Activated CD8-positive, alpha-beta memory T cell treated with anti-CD3 and anti-CD28 coated beads, Interleukin-2, amount 50 U/mL, for 1 hour (primary cell): ENCODE data around the gene HIVEP1.

Experiments used
- DNase-seq: peaks from one replicate; pipeline ENCODE4 v3.0.0-alpha.2; 2020; ENCODE audit errors: extremely low read depth

Gene HIVEP1

DNA sequence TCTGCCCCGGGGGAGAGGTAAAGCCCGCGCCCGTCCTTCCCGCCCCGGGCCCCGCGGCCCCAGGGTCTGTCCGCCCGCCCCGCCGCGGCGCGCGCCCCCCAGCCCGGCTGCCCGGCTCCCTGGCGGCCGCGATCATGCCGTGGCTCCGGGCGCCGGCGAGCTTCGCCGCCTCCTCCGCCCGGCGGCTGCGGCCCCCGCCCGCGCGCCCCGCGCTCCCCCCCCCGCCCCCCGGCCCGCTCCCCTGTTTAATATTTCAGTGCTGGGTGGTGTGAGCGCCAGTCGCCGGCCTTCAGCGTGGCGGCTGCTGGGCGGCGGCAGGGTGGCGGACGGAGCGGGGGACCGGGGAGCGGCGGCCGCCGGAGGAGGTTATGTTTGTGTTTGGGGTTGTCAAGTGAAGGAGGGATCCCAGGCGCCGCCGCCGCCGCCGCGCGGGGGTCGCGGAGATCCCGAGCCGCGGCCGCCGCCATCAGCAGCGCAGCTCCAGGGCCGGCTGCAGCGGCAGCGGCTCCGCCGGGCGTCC, at the start of gene HIVEP1:
TSS of gene HIVEP1 (plus strand) at position 275 of the 520 bp plus-strand sequence. CDS start 3,317 bp downstream, outside the sequence.
- no peak for DNase-seq

DNA sequence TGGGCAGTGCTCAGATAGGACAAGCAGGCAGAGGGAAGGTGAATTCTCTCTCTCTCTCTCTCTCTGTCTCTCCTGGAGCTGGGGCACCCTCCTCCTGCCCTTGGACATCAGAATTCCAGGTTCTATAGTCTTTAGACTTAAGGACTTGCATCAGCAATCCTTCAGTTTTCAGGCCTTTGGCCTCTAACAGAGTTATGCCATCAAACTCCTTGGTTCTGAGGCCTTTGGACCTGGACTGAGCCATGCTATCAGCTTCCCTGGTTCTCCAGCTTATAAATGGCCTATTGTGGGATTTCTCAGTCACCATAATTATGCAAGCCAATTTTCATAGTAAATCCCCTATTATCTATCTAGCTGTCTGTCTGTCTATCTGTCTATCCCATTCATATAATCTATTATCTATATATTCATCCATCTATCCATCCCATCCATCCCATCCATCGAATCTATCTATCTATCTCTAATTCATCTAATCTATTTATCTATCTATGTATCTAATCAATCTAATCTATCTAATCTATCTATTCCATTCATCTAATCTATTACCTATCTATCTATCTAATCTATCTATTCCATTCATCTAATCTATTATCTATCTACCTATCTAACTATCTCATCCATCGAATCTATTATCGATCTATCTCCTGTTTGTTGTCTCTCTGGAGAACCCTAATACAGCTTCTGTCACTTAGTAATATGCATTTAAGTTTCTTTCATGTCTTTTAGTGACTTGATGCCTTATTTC, 48.2 kb upstream of the HIVEP1 start:
- DNase-seq = no peak

DNA sequence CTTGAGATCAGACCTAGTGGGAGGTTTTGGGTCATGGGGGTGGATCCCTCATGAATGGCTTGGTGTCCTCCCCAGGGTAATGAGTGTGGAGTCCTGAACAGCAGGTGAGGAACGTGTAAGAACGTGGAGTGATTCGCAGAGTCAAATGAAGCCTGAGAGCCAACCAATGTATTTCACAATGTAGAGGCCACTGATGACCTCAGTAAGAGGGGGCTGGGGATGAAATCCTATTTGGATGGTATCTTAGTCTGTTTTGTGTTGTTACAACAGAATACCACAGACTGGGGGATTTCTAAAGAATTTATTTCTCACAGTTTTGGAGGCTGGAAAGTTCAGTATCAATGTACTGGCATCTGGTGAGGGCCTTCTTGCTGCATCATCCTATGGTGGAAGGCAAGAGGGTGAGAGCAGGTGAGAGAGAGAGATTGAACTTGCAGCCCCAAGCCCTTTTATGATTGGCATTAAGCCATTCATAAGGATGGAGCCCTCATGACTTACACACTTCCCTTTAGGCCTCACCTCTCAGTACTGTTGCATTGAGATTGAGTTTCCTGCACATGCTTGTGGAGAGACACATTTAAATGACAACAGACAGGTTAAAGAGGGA, 47.3 kb upstream of the HIVEP1 start:
- no peak for DNase-seq

- DNase-seq = no peak
Measured at GRCh38 chr6:11965499-11965898, 46.6 kb upstream of the HIVEP1 start.

GRCh38 chr6:11968241-11968806, 43.8 kb upstream of the HIVEP1 start:
- DNase-seq = no peak

DNA sequence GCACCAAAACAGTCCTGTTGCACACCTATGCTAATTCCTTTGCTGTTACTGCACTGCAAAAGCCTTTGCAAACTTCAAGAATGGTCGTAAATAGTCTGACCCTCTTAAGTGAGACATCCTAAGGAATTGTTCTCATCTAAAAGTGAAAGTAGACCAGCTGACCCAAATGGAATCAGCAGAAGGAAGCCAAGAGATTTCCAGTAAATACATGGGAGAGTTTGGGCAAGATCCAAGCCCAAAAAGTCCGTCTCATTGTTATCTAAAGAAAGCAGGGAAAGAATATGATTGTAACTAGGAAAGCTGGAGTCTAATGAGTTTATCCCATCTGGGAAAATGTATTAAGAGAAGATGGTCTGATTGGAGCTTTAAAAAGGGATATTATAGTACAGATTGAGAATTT, 43.0 kb upstream of the HIVEP1 start:
- no peak for DNase-seq

DNA sequence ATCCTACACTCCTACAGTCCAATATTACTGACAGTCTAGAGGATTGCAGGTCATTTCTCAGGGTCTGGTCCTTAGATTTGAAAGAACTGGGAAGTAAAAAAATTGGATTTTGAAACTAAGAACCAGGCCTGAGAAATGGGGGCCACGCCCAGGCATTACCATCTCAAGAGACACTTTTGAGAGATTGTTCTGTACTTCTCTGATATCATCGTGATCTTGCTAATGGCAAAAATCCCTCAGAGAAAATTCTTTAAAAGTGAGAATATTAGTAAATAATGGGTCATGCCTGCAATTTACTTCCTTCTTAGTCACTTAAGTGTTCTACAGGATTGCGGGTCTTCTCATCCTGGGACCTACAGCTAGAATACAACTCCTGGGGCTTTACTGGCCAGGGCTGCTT, 42.0 kb upstream of the HIVEP1 start:
- DNase-seq = no peak

DNA sequence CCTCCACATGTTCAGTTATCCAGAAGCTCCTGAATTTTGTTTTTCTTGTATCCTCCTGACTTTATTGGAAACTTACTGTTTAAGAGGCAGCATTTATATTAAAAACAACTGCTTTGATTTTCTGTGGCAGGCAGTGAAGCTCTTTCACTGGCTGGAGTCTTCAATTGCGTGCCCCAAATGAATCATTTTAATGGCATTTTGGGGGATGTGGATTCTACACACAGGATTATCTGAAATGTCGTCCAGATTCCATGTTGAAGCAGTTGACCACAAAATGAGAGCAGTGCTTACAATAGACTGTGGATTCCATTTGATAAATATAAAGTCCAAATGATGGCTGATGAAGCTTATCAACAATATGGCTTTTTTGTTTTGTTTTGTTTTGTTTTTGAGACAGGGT, 41.0 kb upstream of the HIVEP1 start:
- DNase-seq = no peak

DNA sequence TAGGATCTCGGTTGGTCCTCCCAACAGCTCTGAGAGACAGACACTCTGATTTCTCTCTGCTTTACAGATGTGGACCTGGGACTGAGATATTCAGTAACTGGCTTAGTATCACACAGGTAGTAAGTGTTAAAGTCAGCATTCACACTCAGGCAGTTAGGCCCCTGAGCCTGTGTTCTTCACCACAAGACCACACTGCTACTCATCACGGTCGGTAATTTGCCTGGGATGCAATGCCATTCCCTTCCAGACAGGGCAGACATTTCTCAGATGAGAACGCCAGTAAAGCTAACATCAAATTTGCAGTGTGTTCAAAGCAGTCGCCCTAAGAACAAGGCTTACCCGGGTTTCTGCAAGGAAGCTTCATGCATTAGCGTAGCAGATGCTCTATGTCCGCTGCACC, 39.8 kb upstream of the HIVEP1 start:
- no peak for DNase-seq

DNA sequence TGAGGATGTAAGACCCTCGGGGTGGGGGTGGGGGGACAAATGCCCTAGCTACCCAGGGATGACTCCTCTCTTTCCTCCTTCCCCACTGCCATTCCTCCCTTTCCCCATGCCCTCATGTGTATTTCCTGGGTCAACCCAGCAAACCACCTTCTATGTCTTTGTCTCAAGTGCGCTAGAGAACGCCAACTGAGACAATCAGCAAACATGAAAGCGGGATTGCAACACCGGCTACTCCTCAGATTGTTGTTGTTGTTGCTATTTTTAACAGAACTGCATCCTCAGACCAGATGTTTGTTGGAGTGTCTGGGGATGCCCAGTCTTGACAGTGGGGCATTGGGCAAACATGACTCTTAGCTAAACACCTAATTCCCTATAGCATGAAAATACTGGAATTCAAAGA, 39.3 kb upstream of the HIVEP1 start:
- DNase-seq = no peak

DNA sequence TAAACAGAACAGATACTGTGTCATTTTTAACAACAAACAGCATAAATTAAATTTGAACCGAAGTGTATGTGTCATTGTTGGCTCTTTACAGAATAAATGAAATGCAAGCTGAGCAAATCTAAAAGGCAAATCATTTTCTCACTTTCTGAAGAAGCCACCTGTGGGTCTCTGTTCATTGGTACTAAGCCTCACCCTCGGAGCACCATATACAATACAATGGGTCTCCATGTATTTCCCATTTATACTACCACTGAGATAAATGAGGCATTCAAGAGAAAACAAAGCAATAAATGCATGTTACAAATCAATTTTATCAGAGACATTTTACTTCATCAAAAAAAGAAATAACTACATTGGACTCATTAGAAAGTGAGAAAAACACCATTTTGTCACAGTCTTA, 38.9 kb upstream of the HIVEP1 start:
- no peak for DNase-seq

- no peak for DNase-seq
Measured at GRCh38 chr6:11974089-11974488, 38.0 kb upstream of the HIVEP1 start.

DNA sequence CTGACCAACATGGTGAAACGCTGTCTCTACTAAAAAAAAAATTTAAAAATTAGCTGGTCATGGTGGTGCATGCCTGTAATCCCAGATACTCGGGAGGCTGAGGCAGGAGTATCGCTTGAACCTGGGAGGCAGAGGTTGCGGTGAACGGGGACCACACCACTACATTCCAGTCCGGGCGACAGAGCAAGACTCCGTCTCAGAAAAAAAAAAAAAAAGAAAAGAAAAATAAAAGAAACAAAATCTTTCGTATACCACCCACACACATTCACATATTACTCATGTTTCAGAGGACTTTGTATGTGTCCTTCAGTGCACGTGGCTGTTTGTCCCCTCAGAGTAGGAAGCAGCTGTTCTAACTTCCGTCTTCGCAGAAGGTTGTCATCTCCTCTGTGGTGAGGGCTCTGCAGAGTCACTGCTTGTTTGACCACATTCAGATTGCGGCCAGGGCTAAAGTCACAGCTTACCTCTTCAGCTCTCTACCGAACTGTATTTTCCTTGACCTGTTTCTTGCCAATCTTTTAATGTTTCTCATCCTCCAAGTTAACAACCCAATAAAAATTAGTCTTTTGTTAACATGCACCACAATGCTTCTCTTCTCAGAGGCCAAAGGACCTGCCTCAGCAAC, 36.6 kb upstream of the HIVEP1 start:
- DNase-seq = no peak

- DNase-seq = no peak
Measured at GRCh38 chr6:11976489-11976888, 35.6 kb upstream of the HIVEP1 start.

DNA sequence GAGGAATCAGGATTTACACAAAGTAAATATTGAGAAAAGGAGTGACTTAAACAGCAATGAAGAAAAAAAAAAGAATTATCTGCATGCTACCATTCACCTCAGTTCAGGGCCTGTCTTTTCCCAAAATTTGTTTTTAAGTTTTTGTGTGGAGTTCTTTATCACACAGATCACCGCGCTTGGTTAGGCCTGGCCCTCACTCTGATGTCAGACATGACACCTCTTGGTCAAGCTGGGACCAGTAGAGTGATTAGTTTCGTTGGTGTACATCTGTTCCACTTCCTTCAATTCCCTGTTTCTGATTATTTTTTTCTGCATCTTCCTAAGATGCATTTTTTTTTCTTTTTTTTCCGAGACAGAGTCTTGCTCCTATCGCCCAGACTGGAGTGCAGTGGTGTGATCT, 34.9 kb upstream of the HIVEP1 start:
- no peak for DNase-seq

- no peak for DNase-seq
Measured at GRCh38 chr6:11977738-11978137, 34.4 kb upstream of the HIVEP1 start.

- no peak for DNase-seq
Measured at GRCh38 chr6:11978169-11978987, 33.7 kb upstream of the HIVEP1 start.

- DNase-seq = no peak
Measured at GRCh38 chr6:11979866-11980265, 32.2 kb upstream of the HIVEP1 start.

GRCh38 chr6:11983306-11983705, 28.8 kb upstream of the HIVEP1 start:
- DNase-seq = no peak

DNA sequence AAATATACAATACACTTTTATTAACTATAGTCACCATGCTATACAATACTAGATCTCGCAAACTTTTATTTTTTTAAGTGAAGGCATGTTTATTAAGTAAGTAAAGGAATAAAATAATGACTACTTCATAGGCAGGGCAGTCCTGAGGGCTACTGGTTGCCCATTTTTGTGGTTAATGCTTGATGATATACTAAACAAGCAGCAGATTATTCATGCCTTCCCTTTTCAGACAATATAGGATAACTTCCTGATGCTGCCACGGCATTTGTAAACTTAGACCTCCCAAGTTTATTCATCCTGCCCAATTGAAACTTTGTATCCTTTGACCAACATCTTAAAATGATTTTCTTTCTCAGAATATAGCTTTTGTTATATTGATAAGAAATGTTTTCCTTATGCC, 24.7 kb upstream of the HIVEP1 start:
- no peak for DNase-seq

DNA sequence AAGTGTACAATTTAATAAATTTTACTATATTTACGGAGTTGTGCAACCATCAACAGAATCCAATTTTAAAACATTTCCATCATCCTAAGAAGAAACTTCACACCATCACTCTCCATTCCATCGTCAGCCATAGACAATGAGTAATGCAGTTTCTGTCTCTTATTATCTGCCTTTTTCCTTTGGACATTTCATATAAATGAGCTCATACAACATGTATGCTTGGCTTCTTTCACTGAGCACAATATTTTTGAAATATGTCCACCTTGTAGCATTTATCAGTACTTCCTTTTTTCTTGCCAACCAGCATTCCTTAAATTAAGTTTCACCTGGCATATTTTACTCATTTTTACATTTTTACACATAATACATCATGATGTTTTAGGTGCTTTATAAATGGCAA, 22.7 kb upstream of the HIVEP1 start:
- no peak for DNase-seq

- no peak for DNase-seq
Measured at GRCh38 chr6:11992086-11992485, 20.0 kb upstream of the HIVEP1 start.
